CMK (cell line): ENCODE data around the gene KCNQ1.
A peak's percentile ranks its signal among the peaks of the same experiment; 100 is the strongest.

Source experiments
- DNase-seq: peaks from one replicate; pipeline ENCODE4 v3.0.0-alpha.2; 2010; ENCODE audit warnings: low read depth

The KCNQ1 gene

DNA sequence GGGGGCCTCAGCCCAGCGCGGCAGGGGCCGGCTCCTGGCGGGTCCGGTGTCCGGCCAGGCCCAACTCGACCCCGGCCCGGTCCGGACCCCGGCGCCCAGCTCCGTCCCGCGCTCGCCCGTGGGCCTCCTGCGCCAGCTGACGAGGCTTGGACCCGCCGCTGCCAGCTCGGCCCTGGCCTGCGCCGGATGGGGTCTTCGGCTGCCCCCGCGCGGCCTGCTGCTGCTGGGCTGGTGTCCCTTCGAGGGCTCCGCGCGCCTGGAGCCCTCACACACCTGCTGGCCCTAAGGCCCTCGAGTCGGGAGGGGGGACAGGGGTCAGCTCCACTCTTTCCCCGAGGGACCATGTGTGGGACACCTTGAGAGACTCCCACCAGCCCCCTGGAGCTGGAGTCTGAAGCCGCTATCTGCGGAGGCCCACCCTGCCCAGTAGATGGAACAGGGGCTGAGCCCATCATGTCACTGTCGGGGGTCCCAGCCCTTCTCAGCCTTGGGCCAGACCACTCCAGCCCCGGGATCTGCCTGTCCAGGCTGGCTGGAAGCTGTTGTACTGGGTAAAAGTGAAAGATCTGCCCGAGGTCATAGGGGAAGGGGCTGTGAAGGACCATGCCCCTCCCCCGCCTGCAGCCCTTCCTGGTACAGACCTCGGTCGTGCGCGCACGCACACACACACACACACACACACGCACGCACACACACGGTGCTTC, 441.5 kb downstream of the KCNQ1 start:
- no peak for DNase-seq

- no peak for DNase-seq
These were observed 442.1 kb downstream of the KCNQ1 start for GRCh38 chr11:2886936-2887335.

GRCh38 chr11:2887515-2888195, 442.8 kb downstream of the KCNQ1 start:
- DNase-seq, result no peak

- no peak for DNase-seq
These were observed 443.6 kb downstream of the KCNQ1 start for GRCh38 chr11:2888266-2888968.

DNA sequence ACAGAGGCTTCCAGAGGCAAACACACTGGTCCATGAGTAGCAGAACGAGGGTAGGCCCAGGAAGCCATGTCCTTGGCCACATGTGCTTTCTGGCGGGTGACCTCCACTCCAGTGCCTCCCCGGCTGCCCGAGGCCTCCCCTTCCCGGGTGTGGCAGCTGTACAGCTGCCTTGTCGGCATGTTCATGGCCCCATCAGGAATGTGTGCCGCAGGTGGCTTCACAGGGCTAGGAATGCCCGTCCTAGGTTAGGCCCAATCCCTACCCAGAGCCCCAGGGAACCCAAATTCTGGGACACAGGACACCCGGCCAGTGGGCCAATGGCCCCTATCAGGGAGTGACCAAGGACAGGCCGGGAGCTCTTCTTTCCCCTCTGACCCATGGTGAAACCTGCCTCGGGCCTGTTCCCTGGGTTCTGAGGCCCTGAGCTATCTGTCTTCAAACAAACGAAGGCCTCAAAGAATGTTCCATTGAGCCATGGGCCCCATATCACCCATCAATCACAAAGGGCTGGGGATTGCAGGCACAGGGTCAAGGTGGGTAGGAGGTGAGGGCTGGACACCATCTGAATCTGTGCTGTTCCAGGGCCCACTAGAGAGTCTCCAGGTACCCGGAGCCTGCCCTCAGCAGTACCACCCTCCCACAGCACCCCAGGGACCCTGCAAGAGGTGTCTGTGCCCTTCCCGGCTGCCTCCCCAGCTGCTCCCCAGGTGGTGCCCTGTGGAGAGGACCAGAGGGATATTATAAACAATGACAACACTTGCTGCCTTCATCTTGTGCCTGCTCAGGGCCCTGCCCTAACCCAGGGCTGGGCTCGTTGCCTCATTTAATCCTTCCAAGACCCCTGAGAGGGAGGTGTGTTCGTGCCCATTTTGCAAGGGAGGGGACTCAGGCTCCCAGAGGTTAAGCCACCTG, 444.8 kb downstream of the KCNQ1 start:
- DNase-seq, result no peak

DNA sequence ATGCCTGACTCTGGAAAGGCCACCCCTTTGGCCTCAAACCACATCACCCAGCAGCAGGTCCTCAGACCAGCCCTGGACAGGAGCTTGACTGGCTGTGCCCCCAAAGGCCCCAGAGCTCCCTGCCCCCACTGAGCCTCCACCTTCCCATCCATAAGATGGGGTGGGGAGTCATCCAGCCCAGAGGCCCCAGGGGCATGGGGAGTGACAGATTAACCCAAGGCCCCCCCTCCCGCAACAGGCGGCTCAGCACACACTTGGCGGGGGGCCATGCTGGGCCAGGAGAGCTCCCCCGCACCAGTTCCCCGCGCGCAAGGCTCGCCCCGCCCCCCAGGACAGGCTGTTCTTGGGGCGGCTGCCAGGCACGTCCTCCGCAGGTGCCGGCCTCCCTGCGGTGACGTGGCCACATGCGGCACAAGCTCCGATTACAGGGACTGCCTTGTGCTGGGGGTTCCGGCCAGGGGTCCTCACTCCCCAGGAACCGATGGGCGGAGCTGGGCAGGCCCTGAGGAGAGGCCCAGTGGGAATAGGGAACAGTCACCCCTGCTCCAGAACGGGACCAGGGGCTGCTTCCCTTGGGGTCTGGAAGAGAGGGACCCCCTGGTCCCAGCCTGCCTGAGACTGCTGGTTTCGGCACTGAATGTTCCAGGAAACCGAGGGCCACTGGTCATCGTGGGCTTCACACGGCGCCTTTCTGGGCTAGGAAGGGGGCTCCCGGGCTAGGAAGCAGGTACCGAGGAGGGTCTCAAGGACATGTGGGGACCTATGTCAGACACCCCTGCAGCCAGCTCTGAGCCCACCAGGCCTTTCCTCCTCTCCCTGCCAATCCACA, 445.9 kb downstream of the KCNQ1 start:
- DNase-seq, result no peak

- DNase-seq, result peak; percentile 38
These were observed 446.8 kb downstream of the KCNQ1 start for GRCh38 chr11:2891326-2892214.

- peak; percentile 65 for DNase-seq
These were observed 447.6 kb downstream of the KCNQ1 start for GRCh38 chr11:2892215-2892966.

DNA sequence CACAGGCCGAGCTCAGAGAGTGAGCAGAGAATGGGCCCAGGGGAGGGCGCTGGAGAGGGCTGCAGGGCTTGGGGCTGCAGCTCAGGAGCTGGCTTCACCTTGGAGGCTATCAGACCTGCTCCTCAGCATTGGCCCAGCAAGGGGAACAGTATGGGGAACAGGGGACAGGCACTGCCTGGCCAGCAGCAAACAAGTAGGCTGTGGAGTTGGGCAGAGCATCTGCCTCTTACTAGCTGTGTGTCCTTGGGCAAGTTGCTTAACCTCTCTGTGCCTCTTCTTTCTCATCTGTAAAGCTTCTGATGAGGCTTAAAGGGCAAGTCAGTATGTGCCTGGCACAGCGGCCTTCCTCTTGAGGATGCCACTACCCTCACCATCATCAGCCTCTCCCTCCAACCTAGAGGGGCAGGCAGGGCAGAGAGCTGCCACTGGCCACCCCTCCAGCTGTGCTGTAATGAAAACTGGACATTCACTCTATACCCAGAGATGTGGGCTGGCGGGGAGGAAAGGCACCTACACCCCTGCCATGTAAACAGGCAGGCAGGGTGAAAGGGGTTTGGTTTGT, 448.2 kb downstream of the KCNQ1 start:
- no peak for DNase-seq

DNA sequence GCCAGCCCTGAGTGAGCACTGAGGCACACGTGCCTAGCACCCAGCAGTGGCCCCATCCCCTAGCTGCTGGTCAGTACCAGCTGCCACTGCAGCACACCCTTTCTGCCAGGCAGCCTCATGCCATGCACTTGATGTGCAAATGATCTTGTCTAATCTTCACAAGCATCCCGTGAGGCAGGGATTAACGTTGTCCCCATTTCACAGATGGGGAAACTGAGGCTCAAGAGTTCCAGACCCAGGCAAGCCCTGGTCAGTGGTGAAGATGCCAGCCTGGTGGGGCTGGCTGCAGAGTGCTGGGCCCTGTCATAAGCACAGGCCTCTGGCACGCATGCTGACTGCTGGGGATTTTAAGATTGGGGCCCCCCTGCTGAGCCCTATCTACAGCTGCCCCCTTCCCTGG, 449.1 kb downstream of the KCNQ1 start:
- DNase-seq, result no peak

DNA sequence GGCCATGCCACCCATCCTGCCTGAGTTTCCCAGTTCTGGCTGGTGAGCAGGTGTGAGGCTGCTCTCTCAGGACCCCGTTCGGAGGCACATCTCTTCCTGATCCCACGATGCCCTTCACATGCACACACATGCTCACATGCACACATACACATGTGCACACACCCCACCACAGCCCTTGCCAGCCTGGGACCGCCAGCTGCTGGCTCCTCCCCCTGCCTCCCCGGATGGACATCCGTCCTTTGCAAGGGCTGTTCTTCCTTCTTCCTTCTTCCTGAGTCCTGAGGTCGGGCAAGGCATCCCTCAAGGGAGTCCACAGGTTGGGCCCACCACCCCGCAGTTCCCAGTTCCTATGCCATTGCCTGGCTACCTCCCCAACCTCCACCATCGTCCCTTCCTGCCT, 451.2 kb downstream of the KCNQ1 start:
- no peak for DNase-seq

DNA sequence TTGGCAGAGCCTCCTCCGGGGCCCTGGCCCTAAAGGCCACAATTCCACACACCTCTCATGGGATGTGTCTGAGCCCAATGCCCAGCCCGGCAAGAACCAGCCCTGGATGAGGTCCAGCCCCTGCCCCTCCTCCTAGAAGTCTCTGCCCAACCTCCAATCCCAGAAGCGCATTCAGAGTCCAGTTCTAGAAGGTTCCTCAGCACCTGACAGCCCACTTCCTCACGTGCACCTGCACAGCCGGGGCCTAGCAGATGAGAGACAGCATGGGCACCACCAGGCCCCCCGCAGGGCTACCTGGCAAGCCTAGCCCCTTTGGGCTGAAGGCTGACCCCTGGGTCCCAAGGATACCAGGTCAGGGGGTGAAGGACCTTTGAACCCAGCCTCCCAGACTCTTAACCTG, 452.2 kb downstream of the KCNQ1 start:
- no peak for DNase-seq

GRCh38 chr11:2898366-2899079, 453.7 kb downstream of the KCNQ1 start:
- DNase-seq, result no peak
